HEK293 (cell line): ENCODE measurements around the gene ADM.

Experiments
- CTCF ChIA-PET: fragments of 350-600 bp; formaldehyde crosslinking; extraction: SDS; loops from one replicate; lab custom pipeline; 2021; ENCODE audit warnings: antibody characterized with exemption; lab: Yijun Ruan, JAX
- POLR2A ChIA-PET: fragments of 300-600 bp; formaldehyde crosslinking; extraction: SDS; loops from one replicate; lab custom pipeline; 2020; ENCODE audit warnings: antibody characterized with exemption, inconsistent platforms; lab: Yijun Ruan, JAX
- H3K27ac ChIP-seq: fragments of 200-500 bp; sonication (Bioruptor generic); 2 replicates; pipeline ENCODE4 v1.5.1; 2014; ENCODE audit warnings: low read depth, low read length, control low read depth, inconsistent platforms; ENCODE audit errors: extremely low read depth
- H3K36me3 ChIP-seq, 2 experiments: fragments of 200-500 bp in 1 of 2; sonication (Bioruptor generic) in 1 of 2; 1 replicate in 1 of 2; 2 replicates in 1 of 2; pipeline ENCODE4 v1.5.1; 2014 to 2017; ENCODE audit warnings: inconsistent platforms in 2 of 2, low read length in 2 of 2; ENCODE audit not compliant: control insufficient read depth in 2 of 2, insufficient read depth in 1 of 2
- H3K4me1 ChIP-seq: fragments of 200-500 bp; sonication (Bioruptor generic); 2 replicates; pipeline ENCODE4 v1.5.1; 2014; ENCODE audit warnings: mild to moderate bottlenecking, low read length, inconsistent platforms; ENCODE audit not compliant: control insufficient read depth, insufficient read depth
- H3K4me3 ChIP-seq: 2 replicates; pipeline ENCODE4 v1.5.1; 2011; ENCODE audit warnings: low read depth, mild to moderate bottlenecking, control low read depth, low read length, moderate library complexity
- H3K9me3 ChIP-seq: fragments of 200-500 bp; sonication (Bioruptor generic); 2 replicates; pipeline ENCODE4 v1.5.1; 2014; ENCODE audit warnings: low read depth, low read length, inconsistent platforms; ENCODE audit not compliant: control insufficient read depth, insufficient read depth
- GLIS2 ChIP-seq: fragments of 450-650 bp; formaldehyde crosslinking; IDR thresholded peaks from 2 replicates; pipeline ENCODE4 v1.5.1; 2016; ENCODE audit warnings: missing biosample characterization, missing genetic modification characterization
- HOXA7 ChIP-seq: sonication (generic); formaldehyde crosslinking; IDR thresholded peaks from 2 replicates; pipeline ENCODE4 v1.8.1; 2022; ENCODE audit warnings: missing genetic modification reagents, borderline replicate concordance
- KLF9 ChIP-seq: fragments of 450-650 bp; formaldehyde crosslinking; IDR thresholded peaks from 2 replicates; pipeline ENCODE4 v1.5.1; 2016; ENCODE audit warnings: missing biosample characterization, missing genetic modification characterization, low read depth
- SP7 ChIP-seq: fragments of 450-650 bp; formaldehyde crosslinking; IDR thresholded peaks from 2 replicates; pipeline ENCODE4 v1.5.1; 2016; ENCODE audit warnings: missing biosample characterization, missing genetic modification characterization
- ZEB2 ChIP-seq: fragments of 450-650 bp; formaldehyde crosslinking; IDR thresholded peaks from 2 replicates; pipeline ENCODE4 v1.5.1; 2016; ENCODE audit warnings: missing biosample characterization, missing genetic modification characterization
- ZNF112 ChIP-seq: fragments of 450-650 bp; formaldehyde crosslinking; IDR thresholded peaks from 2 replicates; pipeline ENCODE4 v1.5.0; 2017; ENCODE audit warnings: missing biosample characterization, missing genetic modification characterization
- ZNF16 ChIP-seq: fragments of 450-650 bp; formaldehyde crosslinking; IDR thresholded peaks from 2 replicates; pipeline ENCODE4 v1.5.1; 2016; ENCODE audit warnings: low read depth, missing biosample characterization, missing genetic modification characterization
- ZNF2 ChIP-seq: fragments of 450-650 bp; formaldehyde crosslinking; IDR thresholded peaks from 2 replicates; pipeline ENCODE4 v1.5.1; 2016; ENCODE audit warnings: missing biosample characterization, missing genetic modification characterization
- ZNF211 ChIP-seq: fragments of 450-650 bp; formaldehyde crosslinking; IDR thresholded peaks from 2 replicates; pipeline ENCODE4 v1.5.1; 2016; ENCODE audit warnings: low read depth, missing biosample characterization, missing genetic modification characterization
- ZNF280C ChIP-seq: fragments of 450-650 bp; formaldehyde crosslinking; IDR thresholded peaks from 2 replicates; pipeline ENCODE4 v1.5.1; 2016; ENCODE audit warnings: missing biosample characterization, missing genetic modification characterization
- ZNF473 ChIP-seq: fragments of 450-650 bp; formaldehyde crosslinking; IDR thresholded peaks from 2 replicates; pipeline ENCODE4 v1.5.1; 2017; ENCODE audit warnings: missing biosample characterization, missing genetic modification characterization
- ZNF510 ChIP-seq: fragments of 450-650 bp; formaldehyde crosslinking; IDR thresholded peaks from 2 replicates; pipeline ENCODE4 v1.5.1; 2018; ENCODE audit warnings: mild to moderate bottlenecking, missing genetic modification characterization, missing biosample characterization; ENCODE audit not compliant: insufficient replicate concordance
- ZNF514 ChIP-seq: fragments of 450-650 bp; formaldehyde crosslinking; IDR thresholded peaks from 2 replicates; pipeline ENCODE4 v1.5.1; 2016; ENCODE audit warnings: missing biosample characterization, missing genetic modification characterization
- ZNF626 ChIP-seq: fragments of 450-650 bp; sonication (Bioruptor Pico); formaldehyde crosslinking; IDR thresholded peaks from 2 replicates; pipeline ENCODE4 v1.5.1; 2018; ENCODE audit warnings: missing biosample characterization, missing genetic modification characterization, inconsistent platforms
- ZNF660 ChIP-seq: fragments of 450-650 bp; IDR thresholded peaks from 2 replicates; pipeline ENCODE4 v1.5.1; 2018; ENCODE audit warnings: missing biosample characterization, mild to moderate bottlenecking, missing genetic modification characterization
- ZNF670 ChIP-seq: fragments of 450-650 bp; formaldehyde crosslinking; IDR thresholded peaks from 2 replicates; pipeline ENCODE4 v1.5.1; 2016; ENCODE audit warnings: missing biosample characterization, missing genetic modification characterization, low read depth
- TF ChIP-seq, protein P1 (sequence below): fragments of 450-650 bp; formaldehyde crosslinking; IDR thresholded peaks from 2 replicates; pipeline ENCODE4 v1.5.1; 2016; ENCODE audit warnings: missing biosample characterization, missing genetic modification characterization, low read depth
- TF ChIP-seq, protein P2 (sequence below): fragments of 450-650 bp; formaldehyde crosslinking; conservative IDR thresholded peaks from 2 replicates; pipeline ENCODE4 v1.5.1; 2016; ENCODE audit warnings: low read depth, missing biosample characterization, missing genetic modification characterization
- TF ChIP-seq, protein P3 (sequence below): fragments of 450-650 bp; formaldehyde crosslinking; IDR thresholded peaks from 2 replicates; pipeline ENCODE4 v1.5.1; 2016; ENCODE audit warnings: missing biosample characterization, missing genetic modification characterization

Gene ADM

GRCh38 chr11:10320736-10321465, 16.0 kb downstream of the ADM start (continued):
- TF ChIP-seq ZNF473 (tag by site-specific recombination) = no peak
- no peak for TF ChIP-seq ZNF16 (tag by site-specific recombination)
- TF ChIP-seq GLIS2 (tag by site-specific recombination) = no peak
- TF ChIP-seq ZNF660 = no peak
- TF ChIP-seq, protein P1, sequence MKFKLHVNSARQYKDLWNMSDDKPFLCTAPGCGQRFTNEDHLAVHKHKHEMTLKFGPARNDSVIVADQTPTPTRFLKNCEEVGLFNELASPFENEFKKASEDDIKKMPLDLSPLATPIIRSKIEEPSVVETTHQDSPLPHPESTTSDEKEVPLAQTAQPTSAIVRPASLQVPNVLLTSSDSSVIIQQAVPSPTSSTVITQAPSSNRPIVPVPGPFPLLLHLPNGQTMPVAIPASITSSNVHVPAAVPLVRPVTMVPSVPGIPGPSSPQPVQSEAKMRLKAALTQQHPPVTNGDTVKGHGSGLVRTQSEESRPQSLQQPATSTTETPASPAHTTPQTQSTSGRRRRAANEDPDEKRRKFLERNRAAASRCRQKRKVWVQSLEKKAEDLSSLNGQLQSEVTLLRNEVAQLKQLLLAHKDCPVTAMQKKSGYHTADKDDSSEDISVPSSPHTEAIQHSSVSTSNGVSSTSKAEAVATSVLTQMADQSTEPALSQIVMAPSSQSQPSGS = no peak

GRCh38 chr11:10322401-10322800, 17.5 kb downstream of the ADM start:
- no peaks in the 10 kb centered on the region for H3K9me3 ChIP-seq
- ChIA-PET POLR2A (no interaction called here), CTCF (interaction anchor here (0.6 to 2.8 kb wide), 6 partner anchors 9 to 1020 kb away, joined by 3 to 11 read pairs (median 4); no protein-coding TSS in a partner anchor)
- TF ChIP-seq ZNF626 (no peak), ZNF514 (tag by site-specific recombination) (no peak), ZNF510 (tag by site-specific recombination) (no peak), ZNF211 (tag by site-specific recombination) (no peak), ZNF112 (tag by site-specific recombination) (no peak), ZNF280C (no peak), ZEB2 (tag by site-specific recombination) (no peak), KLF9 (no peak), SP7 (tag by site-specific recombination) (no peak), ZNF670 (tag by site-specific recombination) (no peak)
- TF ChIP-seq, all 188 proteins: peak for 0
- H3K4me3 ChIP-seq = no peak overlapping the region
- no peak overlapping the region for H3K27ac ChIP-seq
- H3K4me1 ChIP-seq = no peaks in the 10 kb centered on the region
- H3K36me3 ChIP-seq = no peaks in the 10 kb centered on the region

DNA sequence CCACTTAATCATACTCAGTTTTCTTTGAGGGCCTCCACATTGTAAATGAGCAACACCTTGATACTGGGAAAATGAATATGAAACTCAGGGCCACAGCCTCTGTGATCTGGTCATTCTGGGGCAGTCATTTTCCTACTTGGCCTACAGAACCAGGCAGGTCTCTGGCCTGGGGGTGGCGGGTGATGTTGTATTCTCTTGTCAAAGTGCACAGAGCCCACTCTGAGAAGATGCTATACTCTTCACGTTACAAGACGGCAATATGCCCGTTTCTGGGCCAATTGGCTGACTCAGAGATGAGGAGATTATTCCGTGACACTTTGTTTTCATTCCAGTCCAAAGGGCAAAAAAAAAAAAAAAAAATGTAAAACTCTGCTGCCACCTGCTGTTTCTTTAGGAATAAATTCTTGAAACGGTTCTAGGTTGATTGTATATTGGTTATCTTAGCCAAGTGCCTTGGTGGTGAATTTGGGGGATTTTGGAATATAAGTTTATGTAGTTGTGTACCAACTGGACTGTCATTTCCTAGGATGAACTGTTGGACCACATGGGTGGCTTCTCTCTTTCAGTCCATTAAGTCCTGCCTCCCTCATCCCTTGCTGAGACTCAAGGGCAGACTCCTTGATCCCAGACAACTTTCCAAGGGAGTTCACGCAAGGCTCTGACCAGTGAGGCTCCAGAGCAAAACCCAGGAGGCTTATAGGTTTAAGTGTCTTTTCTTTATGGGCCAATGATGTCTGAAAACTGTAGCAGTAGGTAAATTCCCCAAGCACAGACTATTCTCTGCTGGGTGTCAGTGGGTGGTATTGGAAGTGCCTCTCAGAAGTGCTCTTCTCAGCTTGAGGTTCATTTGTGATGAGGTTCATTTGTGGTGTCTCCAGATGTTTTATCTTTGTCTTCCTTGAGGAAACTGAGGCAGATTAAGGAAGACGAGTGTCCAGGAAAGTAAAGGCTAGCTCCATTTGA, 18.2 kb downstream of the ADM start:
- H3K4me1 ChIP-seq = no peaks in the 10 kb centered on the region
- no peaks in the 10 kb centered on the region for H3K9me3 ChIP-seq
- no peak overlapping the region for H3K4me3 ChIP-seq
- ChIA-PET POLR2A (no interaction called here), CTCF (interaction anchor here (0.7 to 7.3 kb wide), 12 partner anchors 9 to 351 kb away, joined by 3 to 62 read pairs (median 7); no protein-coding TSS in a partner anchor)
- no peaks in the 10 kb centered on the region for H3K36me3 ChIP-seq
- H3K27ac ChIP-seq = no peak overlapping the region
- TF ChIP-seq ZNF626 = no peak
- TF ChIP-seq, protein P2, sequence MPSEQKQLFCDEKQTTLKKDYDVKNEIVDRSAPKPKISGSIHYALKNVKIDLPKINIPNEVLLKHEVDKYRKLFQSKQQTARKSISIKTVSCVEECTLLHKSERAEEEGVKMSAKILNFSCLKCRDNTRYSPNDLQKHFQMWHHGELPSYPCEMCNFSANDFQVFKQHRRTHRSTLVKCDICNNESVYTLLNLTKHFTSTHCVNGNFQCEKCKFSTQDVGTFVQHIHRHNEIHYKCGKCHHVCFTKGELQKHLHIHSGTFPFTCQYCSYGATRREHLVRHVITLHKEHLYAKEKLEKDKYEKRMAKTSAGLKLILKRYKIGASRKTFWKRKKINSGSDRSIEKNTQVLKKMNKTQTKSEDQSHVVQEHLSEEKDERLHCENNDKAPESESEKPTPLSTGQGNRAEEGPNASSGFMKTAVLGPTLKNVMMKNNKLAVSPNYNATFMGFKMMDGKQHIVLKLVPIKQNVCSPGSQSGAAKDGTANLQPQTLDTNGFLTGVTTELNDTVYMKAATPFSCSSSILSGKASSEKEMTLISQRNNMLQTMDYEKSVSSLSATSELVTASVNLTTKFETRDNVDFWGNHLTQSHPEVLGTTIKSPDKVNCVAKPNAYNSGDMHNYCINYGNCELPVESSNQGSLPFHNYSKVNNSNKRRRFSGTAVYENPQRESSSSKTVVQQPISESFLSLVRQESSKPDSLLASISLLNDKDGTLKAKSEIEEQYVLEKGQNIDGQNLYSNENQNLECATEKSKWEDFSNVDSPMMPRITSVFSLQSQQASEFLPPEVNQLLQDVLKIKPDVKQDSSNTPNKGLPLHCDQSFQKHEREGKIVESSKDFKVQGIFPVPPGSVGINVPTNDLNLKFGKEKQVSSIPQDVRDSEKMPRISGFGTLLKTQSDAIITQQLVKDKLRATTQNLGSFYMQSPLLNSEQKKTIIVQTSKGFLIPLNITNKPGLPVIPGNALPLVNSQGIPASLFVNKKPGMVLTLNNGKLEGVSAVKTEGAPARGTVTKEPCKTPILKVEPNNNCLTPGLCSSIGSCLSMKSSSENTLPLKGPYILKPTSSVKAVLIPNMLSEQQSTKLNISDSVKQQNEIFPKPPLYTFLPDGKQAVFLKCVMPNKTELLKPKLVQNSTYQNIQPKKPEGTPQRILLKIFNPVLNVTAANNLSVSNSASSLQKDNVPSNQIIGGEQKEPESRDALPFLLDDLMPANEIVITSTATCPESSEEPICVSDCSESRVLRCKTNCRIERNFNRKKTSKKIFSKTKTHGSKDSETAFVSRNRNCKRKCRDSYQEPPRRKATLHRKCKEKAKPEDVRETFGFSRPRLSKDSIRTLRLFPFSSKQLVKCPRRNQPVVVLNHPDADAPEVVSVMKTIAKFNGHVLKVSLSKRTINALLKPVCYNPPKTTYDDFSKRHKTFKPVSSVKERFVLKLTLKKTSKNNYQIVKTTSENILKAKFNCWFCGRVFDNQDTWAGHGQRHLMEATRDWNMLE = no peak
- no peak for TF ChIP-seq ZNF2 (tag by site-specific recombination)
- TF ChIP-seq HOXA7 (CRISPR knock-in tag) = no peak
- TF ChIP-seq, protein P3, sequence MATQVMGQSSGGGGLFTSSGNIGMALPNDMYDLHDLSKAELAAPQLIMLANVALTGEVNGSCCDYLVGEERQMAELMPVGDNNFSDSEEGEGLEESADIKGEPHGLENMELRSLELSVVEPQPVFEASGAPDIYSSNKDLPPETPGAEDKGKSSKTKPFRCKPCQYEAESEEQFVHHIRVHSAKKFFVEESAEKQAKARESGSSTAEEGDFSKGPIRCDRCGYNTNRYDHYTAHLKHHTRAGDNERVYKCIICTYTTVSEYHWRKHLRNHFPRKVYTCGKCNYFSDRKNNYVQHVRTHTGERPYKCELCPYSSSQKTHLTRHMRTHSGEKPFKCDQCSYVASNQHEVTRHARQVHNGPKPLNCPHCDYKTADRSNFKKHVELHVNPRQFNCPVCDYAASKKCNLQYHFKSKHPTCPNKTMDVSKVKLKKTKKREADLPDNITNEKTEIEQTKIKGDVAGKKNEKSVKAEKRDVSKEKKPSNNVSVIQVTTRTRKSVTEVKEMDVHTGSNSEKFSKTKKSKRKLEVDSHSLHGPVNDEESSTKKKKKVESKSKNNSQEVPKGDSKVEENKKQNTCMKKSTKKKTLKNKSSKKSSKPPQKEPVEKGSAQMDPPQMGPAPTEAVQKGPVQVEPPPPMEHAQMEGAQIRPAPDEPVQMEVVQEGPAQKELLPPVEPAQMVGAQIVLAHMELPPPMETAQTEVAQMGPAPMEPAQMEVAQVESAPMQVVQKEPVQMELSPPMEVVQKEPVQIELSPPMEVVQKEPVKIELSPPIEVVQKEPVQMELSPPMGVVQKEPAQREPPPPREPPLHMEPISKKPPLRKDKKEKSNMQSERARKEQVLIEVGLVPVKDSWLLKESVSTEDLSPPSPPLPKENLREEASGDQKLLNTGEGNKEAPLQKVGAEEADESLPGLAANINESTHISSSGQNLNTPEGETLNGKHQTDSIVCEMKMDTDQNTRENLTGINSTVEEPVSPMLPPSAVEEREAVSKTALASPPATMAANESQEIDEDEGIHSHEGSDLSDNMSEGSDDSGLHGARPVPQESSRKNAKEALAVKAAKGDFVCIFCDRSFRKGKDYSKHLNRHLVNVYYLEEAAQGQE = no peak
- TF ChIP-seq ZNF473 (tag by site-specific recombination) = no peak
